Measurements from ENCODE around the gene MVB12A. TPM values are rescaled to one million over a fixed set of nuclear protein-coding genes. Genes with fewer than 3 reads are reported as not detected.

Gene MVB12A
- total RNA-seq, 1 donor from 2014 or later, result 33.2 TPM

- H3K36me3 ChIP-seq, result no peaks in the 10 kb centered on the region
- TF ChIP-seq CTCF (IDR thresholded peaks at IDR 0.05) (no peak), EZH2 (IDR thresholded peaks at IDR 0.05) (no peak), EZH2phosphoT487 (IDR thresholded peaks at IDR 0.05) (no peak)
- H3K4me3 ChIP-seq, result peak overlapping the region; percentile 61
- H3K4me2 ChIP-seq, result peak overlapping the region; percentile 90
- DNase-seq (ENCODE audit: low spot score), result peak; percentile 93
- H3K4me3 Mint-ChIP-seq, result peak overlapping the region; percentile 86
- H3K79me2 ChIP-seq (ENCODE audit: low read depth), result peaks cover 15% of the 10 kb centered on the region
- H3K27ac Mint-ChIP-seq, result no peak overlapping the region
- H3K4me1 ChIP-seq, result peaks cover 19% of the 10 kb centered on the region
- H3K4me1 Mint-ChIP-seq, result peaks cover 40% of the 10 kb centered on the region
- no peaks in the 10 kb centered on the region for H3K27me3 ChIP-seq
- H4K20me1 ChIP-seq (ENCODE audit: low read depth), result peaks cover 7% of the 10 kb centered on the region
- peaks cover 43% of the 10 kb centered on the region for H3F3A ChIP-seq (ENCODE audit: low read depth)
- H3K36me3 Mint-ChIP-seq, result no peaks in the 10 kb centered on the region
- H3K27me3 Mint-ChIP-seq (ENCODE audit: insufficient read depth, low read depth), result peaks cover 3% of the 10 kb centered on the region
- H3K9ac ChIP-seq, result peak overlapping the region; percentile 43
- H3K9me3 ChIP-seq (ENCODE audit: low read depth), result no peaks in the 10 kb centered on the region
- peak overlapping the region; percentile 89 for H3K27ac ChIP-seq
- H3K9me3 Mint-ChIP-seq, result no peaks in the 10 kb centered on the region
- H2AFZ ChIP-seq (replicated peaks), result no peak overlapping the region
Observed at GRCh38 chr19:17402982-17403855, 16.6 kb upstream of the MVB12A start.

- no peaks in the 10 kb centered on the region for H3K9me3 ChIP-seq (ENCODE audit: low read depth)
- peak overlapping the region; percentile 90 for H3K4me2 ChIP-seq
- no peak overlapping the region for H2AFZ ChIP-seq (replicated peaks)
- peak overlapping the region; percentile 43 for H3K9ac ChIP-seq
- H3K4me3 Mint-ChIP-seq, result peak overlapping the region; percentile 86
- no peaks in the 10 kb centered on the region for H3K36me3 ChIP-seq
- H3K27ac Mint-ChIP-seq, result no peak overlapping the region
- no peaks in the 10 kb centered on the region for H3K9me3 Mint-ChIP-seq
- H3K4me3 ChIP-seq, result peak overlapping the region; percentile 61
- H3K79me2 ChIP-seq (ENCODE audit: low read depth), result peaks cover 15% of the 10 kb centered on the region
- no peaks in the 10 kb centered on the region for H3K36me3 Mint-ChIP-seq
- H3F3A ChIP-seq (ENCODE audit: low read depth), result peaks cover 43% of the 10 kb centered on the region
- DNase-seq (ENCODE audit: low spot score), result no peak
- peaks cover 7% of the 10 kb centered on the region for H4K20me1 ChIP-seq (ENCODE audit: low read depth)
- H3K4me1 Mint-ChIP-seq, result peaks cover 40% of the 10 kb centered on the region
- peaks cover 3% of the 10 kb centered on the region for H3K27me3 Mint-ChIP-seq (ENCODE audit: insufficient read depth, low read depth)
- H3K27me3 ChIP-seq, result no peaks in the 10 kb centered on the region
- H3K27ac ChIP-seq, result peak overlapping the region; percentile 89
- TF ChIP-seq EZH2phosphoT487 (IDR thresholded peaks at IDR 0.05), result no peak
- no peak for TF ChIP-seq CTCF (IDR thresholded peaks at IDR 0.05)
- no peak for TF ChIP-seq EZH2 (IDR thresholded peaks at IDR 0.05)
- peaks cover 19% of the 10 kb centered on the region for H3K4me1 ChIP-seq
Observed at GRCh38 chr19:17404015-17404414, 15.8 kb upstream of the MVB12A start.

- no peak for TF ChIP-seq EZH2 (IDR thresholded peaks at IDR 0.05)
- no peak for TF ChIP-seq EZH2phosphoT487 (IDR thresholded peaks at IDR 0.05)
- TF ChIP-seq CTCF (IDR thresholded peaks at IDR 0.05), result no peak
- no peak for DNase-seq (ENCODE audit: low spot score)
- Histone ChIP-seq H4K20me1 (ENCODE audit: low read depth) (peaks cover 7% of the 10 kb centered on the region), H3K9me3 (ENCODE audit: low read depth) (no peaks in the 10 kb centered on the region), H3K27me3 (no peaks in the 10 kb centered on the region), H3K4me1 (peaks cover 19% of the 10 kb centered on the region), H3K4me2 (peak overlapping the region; percentile 90), H3K27ac (peak overlapping the region; percentile 89), H3K36me3 (no peaks in the 10 kb centered on the region), H3F3A (ENCODE audit: low read depth) (peaks cover 43% of the 10 kb centered on the region), H2AFZ (replicated peaks) (no peak overlapping the region), H3K4me3 (peak overlapping the region; percentile 61), H3K79me2 (ENCODE audit: low read depth) (peaks cover 15% of the 10 kb centered on the region), H3K9ac (no peak overlapping the region)
- Mint-ChIP-seq H3K4me3 (peak overlapping the region; percentile 86), H3K9me3 (no peaks in the 10 kb centered on the region), H3K27ac (peak overlapping the region; percentile 29), H3K27me3 (ENCODE audit: insufficient read depth, low read depth) (peaks cover 5% of the 10 kb centered on the region), H3K36me3 (no peaks in the 10 kb centered on the region), H3K4me1 (peaks cover 40% of the 10 kb centered on the region)
Observed at GRCh38 chr19:17404621-17405249, 15.1 kb upstream of the MVB12A start.
